ENCODE measurements around the gene CALN1. TPM values are rescaled to one million over a fixed set of nuclear protein-coding genes. Genes with fewer than 3 reads are reported as not detected.
"Not testable (repeated sequence)": the region's sequence is repeated elsewhere in the genome, so short reads cannot be mapped to it uniquely, and the experiment has no call there.

CALN1 gene
- total RNA-seq, 1 donor from 2014 or later: 0.24 TPM

- no peak for ATAC-seq
Measured at GRCh38 chr7:71784180-71784579, 628.0 kb downstream of the CALN1 start.

GRCh38 chr7:71783779-71784178, 628.4 kb downstream of the CALN1 start:
- ATAC-seq: no peak

- no peak for ATAC-seq
Measured at GRCh38 chr7:71782051-71782450, 630.1 kb downstream of the CALN1 start.

- no peak for ATAC-seq
Measured at GRCh38 chr7:71780282-71780681, 631.9 kb downstream of the CALN1 start.

- ATAC-seq: no peak
Measured at GRCh38 chr7:71777278-71777677, 634.9 kb downstream of the CALN1 start.

- ATAC-seq: no peak
Measured at GRCh38 chr7:71776726-71777125, 635.4 kb downstream of the CALN1 start.

- ATAC-seq: no peak
Measured at GRCh38 chr7:71775648-71776047, 636.5 kb downstream of the CALN1 start.

GRCh38 chr7:71772779-71773178, 639.4 kb downstream of the CALN1 start:
- ATAC-seq: no peak

GRCh38 chr7:71770269-71770907, 641.8 kb downstream of the CALN1 start:
- ATAC-seq: no peak

- ATAC-seq: no peak
Measured at GRCh38 chr7:71769326-71769725, 642.8 kb downstream of the CALN1 start.

GRCh38 chr7:71768450-71768849, 643.7 kb downstream of the CALN1 start:
- ATAC-seq: no peak

GRCh38 chr7:71766016-71766415, 646.1 kb downstream of the CALN1 start:
- no peak for ATAC-seq

GRCh38 chr7:71761336-71761735, 650.8 kb downstream of the CALN1 start:
- no peak for ATAC-seq

- ATAC-seq: no peak
Measured at GRCh38 chr7:71754828-71755227, 657.3 kb downstream of the CALN1 start.

GRCh38 chr7:71753956-71754664, 658.0 kb downstream of the CALN1 start:
- no peak for ATAC-seq

- no peak for ATAC-seq
Measured at GRCh38 chr7:71753236-71753635, 658.9 kb downstream of the CALN1 start.

- peak; percentile 74 for ATAC-seq
Measured at GRCh38 chr7:71752171-71752935, 659.8 kb downstream of the CALN1 start.

- ATAC-seq: no peak
Measured at GRCh38 chr7:71750290-71750689, 661.8 kb downstream of the CALN1 start.

GRCh38 chr7:71746006-71746405, 666.1 kb downstream of the CALN1 start:
- ATAC-seq: no peak

- ATAC-seq: no peak
Measured at GRCh38 chr7:71740174-71740560, 672.0 kb downstream of the CALN1 start.

- ATAC-seq: no peak
Measured at GRCh38 chr7:71739520-71740173, 672.5 kb downstream of the CALN1 start.

- not testable (repeated sequence) for ATAC-seq
Measured at GRCh38 chr7:71737931-71738540, 674.1 kb downstream of the CALN1 start.

All from esophagus mucosa (tissue), 1 donor.